Measurements from ENCODE around the gene TRAF2. TPM values are rescaled to one million over a fixed set of nuclear protein-coding genes. Genes with fewer than 3 reads are reported as not detected.

Gene TRAF2
- total and polyA plus RNA-seq, 9 of the 15 experiments (the other 6 are each of a cell fraction or from before 2014, with no cell fraction given), result 0.24 to 45.2 (median 18.0) TPM

GRCh38 chr9:136943291-136944211 lies 57.2 kb downstream of the TRAF2 start (continued):
- TF ChIP-seq HINFP (tag; conservative IDR thresholded peaks at IDR 0.05; ENCODE audit: low read depth), result no peak
- TF ChIP-seq ZNF583 (CRISPR knock-in tag; IDR thresholded peaks at IDR 0.05), result no peak
- TF ChIP-seq STAG1 (CRISPR knock-in tag; IDR thresholded peaks at IDR 0.05; ENCODE audit: borderline replicate concordance), result no peak
- no peak for TF ChIP-seq TAF15 (IDR thresholded peaks at IDR 0.05; ENCODE audit: low read depth, low read length)
- no peak for TF ChIP-seq IRF2 (CRISPR knock-in tag; IDR thresholded peaks at IDR 0.05)
- TF ChIP-seq GABPA (tag; conservative IDR thresholded peaks at IDR 0.05; ENCODE audit: low read depth), result no peak
- no peak for TF ChIP-seq ZBTB2 (IDR thresholded peaks at IDR 0.05)
- TF ChIP-seq RBFOX2 (IDR thresholded peaks at IDR 0.05; ENCODE audit: low read depth, low read length), result peak; percentile 46
- no peak for TF ChIP-seq MIER1 (IDR thresholded peaks at IDR 0.05; ENCODE audit: low read depth)
- no peak for TF ChIP-seq FOS (IDR thresholded peaks at IDR 0.05; ENCODE audit: extremely low read depth, insufficient read length)
- no peak for TF ChIP-seq NFXL1 (CRISPR knock-in tag; IDR thresholded peaks at IDR 0.05)
- TF ChIP-seq SMARCC2 (IDR thresholded peaks at IDR 0.05; ENCODE audit: low read depth), result no peak
- no peak for TF ChIP-seq SRSF3 (IDR thresholded peaks at IDR 0.05; ENCODE audit: insufficient read depth, low read length)
- TF ChIP-seq ZBTB17 (CRISPR knock-in tag; IDR thresholded peaks at IDR 0.05), result no peak
- TF ChIP-seq TARDBP (IDR thresholded peaks at IDR 0.05), result no peak
- TF ChIP-seq, protein P1, sequence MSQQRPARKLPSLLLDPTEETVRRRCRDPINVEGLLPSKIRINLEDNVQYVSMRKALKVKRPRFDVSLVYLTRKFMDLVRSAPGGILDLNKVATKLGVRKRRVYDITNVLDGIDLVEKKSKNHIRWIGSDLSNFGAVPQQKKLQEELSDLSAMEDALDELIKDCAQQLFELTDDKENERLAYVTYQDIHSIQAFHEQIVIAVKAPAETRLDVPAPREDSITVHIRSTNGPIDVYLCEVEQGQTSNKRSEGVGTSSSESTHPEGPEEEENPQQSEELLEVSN (IDR thresholded peaks at IDR 0.05; ENCODE audit: borderline replicate concordance in 1 of 2, extremely low read depth in 1 of 2, insufficient read depth in 1 of 2, insufficient read length in 1 of 2, low read depth in 1 of 2, low read length in 1 of 2, poor library complexity in 1 of 2, severe bottlenecking in 1 of 2), result peak in 1 of 2 experiments; percentile 19
- no peak for TF ChIP-seq AFF4 (CRISPR knock-in tag; IDR thresholded peaks at IDR 0.05)
- TF ChIP-seq POLR2AphosphoS2 (IDR thresholded peaks at IDR 0.05; ENCODE audit: low read length), result peak; percentile 53; the same call in 1 of the 2 replicates
